ENCODE data around the gene KLK2.

GRCh38 chr19:50831026-50831396, 42.2 kb upstream of the KLK2 start:
- no peak for TF ChIP-seq EZH2 (IDR thresholded peaks at IDR 0.05; ENCODE audit: low read length)
- TF ChIP-seq, protein P1, sequence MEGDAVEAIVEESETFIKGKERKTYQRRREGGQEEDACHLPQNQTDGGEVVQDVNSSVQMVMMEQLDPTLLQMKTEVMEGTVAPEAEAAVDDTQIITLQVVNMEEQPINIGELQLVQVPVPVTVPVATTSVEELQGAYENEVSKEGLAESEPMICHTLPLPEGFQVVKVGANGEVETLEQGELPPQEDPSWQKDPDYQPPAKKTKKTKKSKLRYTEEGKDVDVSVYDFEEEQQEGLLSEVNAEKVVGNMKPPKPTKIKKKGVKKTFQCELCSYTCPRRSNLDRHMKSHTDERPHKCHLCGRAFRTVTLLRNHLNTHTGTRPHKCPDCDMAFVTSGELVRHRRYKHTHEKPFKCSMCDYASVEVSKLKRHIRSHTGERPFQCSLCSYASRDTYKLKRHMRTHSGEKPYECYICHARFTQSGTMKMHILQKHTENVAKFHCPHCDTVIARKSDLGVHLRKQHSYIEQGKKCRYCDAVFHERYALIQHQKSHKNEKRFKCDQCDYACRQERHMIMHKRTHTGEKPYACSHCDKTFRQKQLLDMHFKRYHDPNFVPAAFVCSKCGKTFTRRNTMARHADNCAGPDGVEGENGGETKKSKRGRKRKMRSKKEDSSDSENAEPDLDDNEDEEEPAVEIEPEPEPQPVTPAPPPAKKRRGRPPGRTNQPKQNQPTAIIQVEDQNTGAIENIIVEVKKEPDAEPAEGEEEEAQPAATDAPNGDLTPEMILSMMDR (optimal IDR thresholded peaks at IDR 0.05 in 1 of 3, IDR thresholded peaks at IDR 0.05 in 1 of 3, conservative IDR thresholded peaks at IDR 0.05 in 1 of 3; ENCODE audit: extremely low read depth in 1 of 3, insufficient read depth in 2 of 3, low read length in 3 of 3): no peak

Measured in keratinocyte (primary cell).